Measurements from ENCODE around the gene SPATC1L.

Gene SPATC1L

GRCh38 chr21:46116776-46117585 is 67.3 kb downstream of the SPATC1L start:
- TF ChIP-seq CTCF (IDR thresholded peaks at IDR 0.05; ENCODE audit: extremely low read depth, missing control alignments): no peak
- DNase-seq (ENCODE audit: low spot score): no peak

GRCh38 chr21:46116189-46116775 is 68.0 kb downstream of the SPATC1L start:
- DNase-seq (ENCODE audit: low spot score): no peak

GRCh38 chr21:46115441-46116188 is 68.6 kb downstream of the SPATC1L start:
- no peak for DNase-seq (ENCODE audit: low spot score)
- TF ChIP-seq CTCF (IDR thresholded peaks at IDR 0.05; ENCODE audit: extremely low read depth, missing control alignments): no peak

More at GRCh38 chr21:46116189-46116775, 68.0 kb downstream of the SPATC1L start:
- no peak for TF ChIP-seq CTCF (IDR thresholded peaks at IDR 0.05; ENCODE audit: extremely low read depth, missing control alignments)

- no peak for DNase-seq (ENCODE audit: low spot score)
Observed at GRCh38 chr21:46114963-46115362, 69.3 kb downstream of the SPATC1L start.

GRCh38 chr21:46113497-46114176 is 70.6 kb downstream of the SPATC1L start:
- DNase-seq (ENCODE audit: low spot score): no peak
- TF ChIP-seq CTCF (IDR thresholded peaks at IDR 0.05; ENCODE audit: extremely low read depth, missing control alignments): no peak

More at GRCh38 chr21:46114963-46115362, 69.3 kb downstream of the SPATC1L start:
- TF ChIP-seq CTCF (IDR thresholded peaks at IDR 0.05; ENCODE audit: extremely low read depth, missing control alignments): no peak

- no peak for DNase-seq (ENCODE audit: low spot score)
Observed at GRCh38 chr21:46112725-46113215, 71.5 kb downstream of the SPATC1L start.

More at GRCh38 chr21:46112725-46113215, 71.5 kb downstream of the SPATC1L start:
- TF ChIP-seq CTCF (IDR thresholded peaks at IDR 0.05; ENCODE audit: extremely low read depth, missing control alignments): no peak
